GM20431 (cell line): ENCODE data around the gene TSPOAP1.

ENCODE experiments used
- in situ Hi-C: fragments of 300-500 bp; cut with MseI, MboI; formaldehyde crosslinking; loops from one replicate; pipeline ENCODE4 v1.15.0; 2020; ENCODE audit warnings: low sequenced_read_pairs; ENCODE audit not compliant: unreplicated experiment

TSPOAP1 gene

GRCh38 chr17:58308985-58309917 is 19.3 kb downstream of the TSPOAP1 start:
- in situ Hi-C loops: no loop called here

- in situ Hi-C loops: no loop called here
These were observed 20.2 kb downstream of the TSPOAP1 start for GRCh38 chr17:58308173-58308984.

- in situ Hi-C loops: no loop called here
These were observed 21.0 kb downstream of the TSPOAP1 start for GRCh38 chr17:58307468-58308172.

- in situ Hi-C loops: no loop called here
These were observed 22.3 kb downstream of the TSPOAP1 start for GRCh38 chr17:58306131-58306951.

- in situ Hi-C loops: no loop called here
These were observed 23.0 kb downstream of the TSPOAP1 start for GRCh38 chr17:58305626-58306025.

- in situ Hi-C loops: no loop called here
These were observed 23.7 kb downstream of the TSPOAP1 start for GRCh38 chr17:58304750-58305486.

GRCh38 chr17:58303971-58304749 is 24.4 kb downstream of the TSPOAP1 start:
- in situ Hi-C loops: no loop called here

GRCh38 chr17:58302919-58303585 is 25.5 kb downstream of the TSPOAP1 start:
- in situ Hi-C loops: no loop called here

- in situ Hi-C loops: no loop called here
These were observed 26.2 kb downstream of the TSPOAP1 start for GRCh38 chr17:58302171-58302918.

GRCh38 chr17:58301504-58302150 is 27.0 kb downstream of the TSPOAP1 start:
- in situ Hi-C loops: no loop called here

- in situ Hi-C loops: no loop called here
These were observed 28.3 kb downstream of the TSPOAP1 start for GRCh38 chr17:58300336-58300735.

- in situ Hi-C loops: no loop called here
These were observed 34.6 kb downstream of the TSPOAP1 start for GRCh38 chr17:58294034-58294433.

GRCh38 chr17:58291246-58291645 is 37.3 kb downstream of the TSPOAP1 start:
- in situ Hi-C loops: no loop called here

GRCh38 chr17:58289869-58290268 is 38.7 kb downstream of the TSPOAP1 start:
- in situ Hi-C loops: no loop called here

- in situ Hi-C loops: no loop called here
These were observed 43.2 kb downstream of the TSPOAP1 start for GRCh38 chr17:58285422-58285810.

GRCh38 chr17:58284613-58285421 is 43.8 kb downstream of the TSPOAP1 start:
- in situ Hi-C loops: no loop called here
